WTC11 (cell line): ENCODE data around the gene TNFAIP2.

ENCODE experiments used
- CBFB ChIP-seq: sonication (generic); formaldehyde crosslinking; IDR thresholded peaks from 2 replicates; pipeline ENCODE4 v1.8.1; 2022; ENCODE audit warnings: mild to moderate bottlenecking, low read depth, missing genetic modification reagents
- CREB1 ChIP-seq: sonication (generic); formaldehyde crosslinking; IDR thresholded peaks from 2 replicates; pipeline ENCODE4 v1.8.0; 2023; ENCODE audit warnings: mild to moderate bottlenecking, missing genetic modification reagents
- ESRRA ChIP-seq: sonication (generic); formaldehyde crosslinking; IDR thresholded peaks from 2 replicates; pipeline ENCODE4 v1.8.1; 2022; ENCODE audit warnings: mild to moderate bottlenecking, missing genetic modification reagents, borderline replicate concordance
- ETV6 ChIP-seq: sonication (generic); formaldehyde crosslinking; IDR thresholded peaks from 2 replicates; pipeline ENCODE4 v1.8.1; 2022; ENCODE audit warnings: mild to moderate bottlenecking, missing genetic modification reagents
- GABPB1 ChIP-seq: sonication (generic); formaldehyde crosslinking; IDR thresholded peaks from 2 replicates; pipeline ENCODE4 v1.8.1; 2023; ENCODE audit warnings: mild to moderate bottlenecking, missing genetic modification reagents
- NFE2L1 ChIP-seq: sonication (generic); formaldehyde crosslinking; IDR thresholded peaks from 2 replicates; pipeline ENCODE4 v1.8.1; 2023; ENCODE audit warnings: missing genetic modification reagents
- NR1H2 ChIP-seq: sonication (generic); formaldehyde crosslinking; IDR thresholded peaks from 2 replicates; pipeline ENCODE4 v1.9.0; 2021; ENCODE audit warnings: mild to moderate bottlenecking, moderate library complexity, missing genetic modification reagents
- SMAD4 ChIP-seq: sonication (generic); formaldehyde crosslinking; IDR thresholded peaks from 2 replicates; pipeline ENCODE4 v1.8.0; 2022; ENCODE audit warnings: mild to moderate bottlenecking, missing genetic modification reagents
- TP53 ChIP-seq: sonication (generic); formaldehyde crosslinking; IDR thresholded peaks from 2 replicates; pipeline ENCODE4 v1.8.1; 2023; ENCODE audit warnings: mild to moderate bottlenecking, missing genetic modification reagents
- TF ChIP-seq, protein P1 (sequence below): fragments of 200-600 bp; IDR thresholded peaks from 2 replicates; pipeline ENCODE4 v1.8.0; 2022; ENCODE audit warnings: antibody characterized with exemption
- TF ChIP-seq, protein P2 (sequence below): sonication (generic); formaldehyde crosslinking; IDR thresholded peaks from 2 replicates; pipeline ENCODE4 v1.8.1; 2022; ENCODE audit warnings: missing genetic modification reagents, borderline replicate concordance
- TF ChIP-seq, protein P3 (sequence below): sonication (generic); formaldehyde crosslinking; IDR thresholded peaks from 2 replicates; pipeline ENCODE4 v1.8.0; 2023; ENCODE audit warnings: mild to moderate bottlenecking, missing genetic modification reagents
- TF ChIP-seq, protein P4 (sequence below): sonication (generic); formaldehyde crosslinking; IDR thresholded peaks from 2 replicates; pipeline ENCODE4 v1.8.0; 2022; ENCODE audit warnings: mild to moderate bottlenecking, missing genetic modification reagents
- TF ChIP-seq, protein P5 (sequence below): sonication (generic); formaldehyde crosslinking; IDR thresholded peaks from 2 replicates; pipeline ENCODE4 v1.8.1; 2023; ENCODE audit warnings: mild to moderate bottlenecking, missing genetic modification reagents, moderate library complexity

DNA sequence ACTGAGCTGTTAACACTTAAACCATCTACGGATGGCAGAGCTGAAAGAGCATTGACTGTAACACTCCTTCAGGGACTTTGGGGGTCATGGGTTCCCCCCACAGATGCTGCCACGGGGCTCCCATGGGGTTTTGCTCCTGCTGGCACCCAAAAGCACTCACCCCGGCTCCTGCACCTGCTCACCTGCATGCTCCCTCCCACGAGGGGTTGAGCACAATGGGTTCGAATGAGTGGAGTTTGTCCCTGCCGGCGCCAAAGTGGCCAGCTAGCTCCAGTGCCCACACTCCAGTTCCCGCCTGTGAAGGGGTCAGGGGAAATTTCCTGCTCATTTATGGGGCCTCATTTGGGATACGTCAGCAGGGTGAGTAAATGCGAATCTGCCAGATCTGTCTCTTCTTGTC is 40.7 kb downstream of the TNFAIP2 start:
- TF ChIP-seq, protein P1, sequence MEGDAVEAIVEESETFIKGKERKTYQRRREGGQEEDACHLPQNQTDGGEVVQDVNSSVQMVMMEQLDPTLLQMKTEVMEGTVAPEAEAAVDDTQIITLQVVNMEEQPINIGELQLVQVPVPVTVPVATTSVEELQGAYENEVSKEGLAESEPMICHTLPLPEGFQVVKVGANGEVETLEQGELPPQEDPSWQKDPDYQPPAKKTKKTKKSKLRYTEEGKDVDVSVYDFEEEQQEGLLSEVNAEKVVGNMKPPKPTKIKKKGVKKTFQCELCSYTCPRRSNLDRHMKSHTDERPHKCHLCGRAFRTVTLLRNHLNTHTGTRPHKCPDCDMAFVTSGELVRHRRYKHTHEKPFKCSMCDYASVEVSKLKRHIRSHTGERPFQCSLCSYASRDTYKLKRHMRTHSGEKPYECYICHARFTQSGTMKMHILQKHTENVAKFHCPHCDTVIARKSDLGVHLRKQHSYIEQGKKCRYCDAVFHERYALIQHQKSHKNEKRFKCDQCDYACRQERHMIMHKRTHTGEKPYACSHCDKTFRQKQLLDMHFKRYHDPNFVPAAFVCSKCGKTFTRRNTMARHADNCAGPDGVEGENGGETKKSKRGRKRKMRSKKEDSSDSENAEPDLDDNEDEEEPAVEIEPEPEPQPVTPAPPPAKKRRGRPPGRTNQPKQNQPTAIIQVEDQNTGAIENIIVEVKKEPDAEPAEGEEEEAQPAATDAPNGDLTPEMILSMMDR, result no peak
- TF ChIP-seq CREB1 (CRISPR knock-in tag), result no peak
- no peak for TF ChIP-seq SMAD4
- TF ChIP-seq GABPB1 (CRISPR knock-in tag), result no peak
- no peak for TF ChIP-seq CBFB (CRISPR knock-in tag)
- TF ChIP-seq NFE2L1 (CRISPR knock-in tag), result no peak
- TF ChIP-seq, protein P2, sequence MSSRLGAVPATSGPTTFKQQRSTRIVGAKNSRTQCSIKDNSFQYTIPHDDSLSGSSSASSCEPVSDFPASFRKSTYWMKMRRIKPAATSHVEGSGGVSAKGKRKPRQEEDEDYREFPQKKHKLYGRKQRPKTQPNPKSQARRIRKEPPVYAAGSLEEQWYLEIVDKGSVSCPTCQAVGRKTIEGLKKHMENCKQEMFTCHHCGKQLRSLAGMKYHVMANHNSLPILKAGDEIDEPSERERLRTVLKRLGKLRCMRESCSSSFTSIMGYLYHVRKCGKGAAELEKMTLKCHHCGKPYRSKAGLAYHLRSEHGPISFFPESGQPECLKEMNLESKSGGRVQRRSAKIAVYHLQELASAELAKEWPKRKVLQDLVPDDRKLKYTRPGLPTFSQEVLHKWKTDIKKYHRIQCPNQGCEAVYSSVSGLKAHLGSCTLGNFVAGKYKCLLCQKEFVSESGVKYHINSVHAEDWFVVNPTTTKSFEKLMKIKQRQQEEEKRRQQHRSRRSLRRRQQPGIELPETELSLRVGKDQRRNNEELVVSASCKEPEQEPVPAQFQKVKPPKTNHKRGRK (CRISPR knock-in tag), result no peak
- no peak for TF ChIP-seq ETV6 (CRISPR knock-in tag)
- TF ChIP-seq, protein P3, sequence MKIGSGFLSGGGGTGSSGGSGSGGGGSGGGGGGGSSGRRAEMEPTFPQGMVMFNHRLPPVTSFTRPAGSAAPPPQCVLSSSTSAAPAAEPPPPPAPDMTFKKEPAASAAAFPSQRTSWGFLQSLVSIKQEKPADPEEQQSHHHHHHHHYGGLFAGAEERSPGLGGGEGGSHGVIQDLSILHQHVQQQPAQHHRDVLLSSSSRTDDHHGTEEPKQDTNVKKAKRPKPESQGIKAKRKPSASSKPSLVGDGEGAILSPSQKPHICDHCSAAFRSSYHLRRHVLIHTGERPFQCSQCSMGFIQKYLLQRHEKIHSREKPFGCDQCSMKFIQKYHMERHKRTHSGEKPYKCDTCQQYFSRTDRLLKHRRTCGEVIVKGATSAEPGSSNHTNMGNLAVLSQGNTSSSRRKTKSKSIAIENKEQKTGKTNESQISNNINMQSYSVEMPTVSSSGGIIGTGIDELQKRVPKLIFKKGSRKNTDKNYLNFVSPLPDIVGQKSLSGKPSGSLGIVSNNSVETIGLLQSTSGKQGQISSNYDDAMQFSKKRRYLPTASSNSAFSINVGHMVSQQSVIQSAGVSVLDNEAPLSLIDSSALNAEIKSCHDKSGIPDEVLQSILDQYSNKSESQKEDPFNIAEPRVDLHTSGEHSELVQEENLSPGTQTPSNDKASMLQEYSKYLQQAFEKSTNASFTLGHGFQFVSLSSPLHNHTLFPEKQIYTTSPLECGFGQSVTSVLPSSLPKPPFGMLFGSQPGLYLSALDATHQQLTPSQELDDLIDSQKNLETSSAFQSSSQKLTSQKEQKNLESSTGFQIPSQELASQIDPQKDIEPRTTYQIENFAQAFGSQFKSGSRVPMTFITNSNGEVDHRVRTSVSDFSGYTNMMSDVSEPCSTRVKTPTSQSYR, result no peak
- TF ChIP-seq, protein P4, sequence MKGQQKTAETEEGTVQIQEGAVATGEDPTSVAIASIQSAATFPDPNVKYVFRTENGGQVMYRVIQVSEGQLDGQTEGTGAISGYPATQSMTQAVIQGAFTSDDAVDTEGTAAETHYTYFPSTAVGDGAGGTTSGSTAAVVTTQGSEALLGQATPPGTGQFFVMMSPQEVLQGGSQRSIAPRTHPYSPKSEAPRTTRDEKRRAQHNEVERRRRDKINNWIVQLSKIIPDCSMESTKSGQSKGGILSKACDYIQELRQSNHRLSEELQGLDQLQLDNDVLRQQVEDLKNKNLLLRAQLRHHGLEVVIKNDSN, result no peak
- TF ChIP-seq ESRRA (CRISPR knock-in tag), result no peak
- no peak for TF ChIP-seq TP53 (CRISPR knock-in tag)
- TF ChIP-seq, protein P5, sequence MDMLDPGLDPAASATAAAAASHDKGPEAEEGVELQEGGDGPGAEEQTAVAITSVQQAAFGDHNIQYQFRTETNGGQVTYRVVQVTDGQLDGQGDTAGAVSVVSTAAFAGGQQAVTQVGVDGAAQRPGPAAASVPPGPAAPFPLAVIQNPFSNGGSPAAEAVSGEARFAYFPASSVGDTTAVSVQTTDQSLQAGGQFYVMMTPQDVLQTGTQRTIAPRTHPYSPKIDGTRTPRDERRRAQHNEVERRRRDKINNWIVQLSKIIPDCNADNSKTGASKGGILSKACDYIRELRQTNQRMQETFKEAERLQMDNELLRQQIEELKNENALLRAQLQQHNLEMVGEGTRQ (CRISPR knock-in tag), result no peak
- no peak for TF ChIP-seq NR1H2
